ENCODE measurements around the gene SMYD4.
"Not testable (repeated sequence)": the region's sequence is repeated elsewhere in the genome, so short reads cannot be mapped to it uniquely, and the experiment has no call there.

The SMYD4 gene, protein sequence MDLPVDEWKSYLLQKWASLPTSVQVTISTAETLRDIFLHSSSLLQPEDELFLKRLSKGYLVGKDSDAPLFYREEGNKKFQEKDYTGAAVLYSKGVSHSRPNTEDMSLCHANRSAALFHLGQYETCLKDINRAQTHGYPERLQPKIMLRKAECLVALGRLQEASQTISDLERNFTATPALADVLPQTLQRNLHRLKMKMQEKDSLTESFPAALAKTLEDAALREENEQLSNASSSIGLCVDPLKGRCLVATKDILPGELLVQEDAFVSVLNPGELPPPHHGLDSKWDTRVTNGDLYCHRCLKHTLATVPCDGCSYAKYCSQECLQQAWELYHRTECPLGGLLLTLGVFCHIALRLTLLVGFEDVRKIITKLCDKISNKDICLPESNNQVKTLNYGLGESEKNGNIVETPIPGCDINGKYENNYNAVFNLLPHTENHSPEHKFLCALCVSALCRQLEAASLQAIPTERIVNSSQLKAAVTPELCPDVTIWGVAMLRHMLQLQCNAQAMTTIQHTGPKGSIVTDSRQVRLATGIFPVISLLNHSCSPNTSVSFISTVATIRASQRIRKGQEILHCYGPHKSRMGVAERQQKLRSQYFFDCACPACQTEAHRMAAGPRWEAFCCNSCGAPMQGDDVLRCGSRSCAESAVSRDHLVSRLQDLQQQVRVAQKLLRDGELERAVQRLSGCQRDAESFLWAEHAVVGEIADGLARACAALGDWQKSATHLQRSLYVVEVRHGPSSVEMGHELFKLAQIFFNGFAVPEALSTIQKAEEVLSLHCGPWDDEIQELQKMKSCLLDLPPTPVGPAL

DNA sequence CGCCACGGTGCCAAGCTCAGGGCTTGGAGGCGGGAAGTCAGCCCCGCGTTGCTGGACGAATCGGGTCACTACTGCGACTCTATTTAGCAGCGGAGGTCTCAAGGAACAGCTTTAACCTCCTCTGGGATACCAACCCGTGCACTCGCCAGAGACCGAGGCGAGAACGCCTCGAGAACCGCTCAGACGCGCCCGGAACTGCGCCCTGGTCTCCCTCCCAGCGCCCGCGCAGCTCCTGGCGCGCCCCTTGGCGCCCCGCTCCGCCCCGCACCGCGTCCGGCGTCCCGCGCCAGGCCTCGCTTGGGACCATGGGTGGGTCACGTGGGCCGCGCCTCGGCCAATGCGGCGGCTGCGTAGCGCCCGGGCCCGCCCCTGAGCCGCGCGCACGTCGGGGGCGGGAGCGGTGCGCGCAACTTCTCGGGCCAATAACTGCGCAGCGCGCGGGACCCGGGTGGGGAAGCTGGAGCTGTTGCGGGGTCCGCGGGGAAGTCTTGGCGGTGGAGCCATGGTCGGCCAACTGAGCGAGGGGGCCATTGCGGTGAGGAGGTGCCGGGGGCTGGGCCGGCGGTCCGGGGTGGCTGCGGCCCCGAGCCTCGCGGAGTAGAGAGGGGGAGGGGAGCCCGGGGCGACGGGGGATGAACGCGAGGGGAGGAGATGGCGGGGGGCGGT, at the start of gene SMYD4, which contains the start of gene RPA1:
Gene SMYD4 (minus strand): TSS at position 311 of the 666 bp plus-strand sequence. CDS start 1,908 bp downstream, outside the sequence.
Gene RPA1 (plus strand): TSS at position 414 of the 666 bp plus-strand sequence. CDS start 89 bp downstream, at position 503.
- peak; percentile 87 for DNase-seq

DNA sequence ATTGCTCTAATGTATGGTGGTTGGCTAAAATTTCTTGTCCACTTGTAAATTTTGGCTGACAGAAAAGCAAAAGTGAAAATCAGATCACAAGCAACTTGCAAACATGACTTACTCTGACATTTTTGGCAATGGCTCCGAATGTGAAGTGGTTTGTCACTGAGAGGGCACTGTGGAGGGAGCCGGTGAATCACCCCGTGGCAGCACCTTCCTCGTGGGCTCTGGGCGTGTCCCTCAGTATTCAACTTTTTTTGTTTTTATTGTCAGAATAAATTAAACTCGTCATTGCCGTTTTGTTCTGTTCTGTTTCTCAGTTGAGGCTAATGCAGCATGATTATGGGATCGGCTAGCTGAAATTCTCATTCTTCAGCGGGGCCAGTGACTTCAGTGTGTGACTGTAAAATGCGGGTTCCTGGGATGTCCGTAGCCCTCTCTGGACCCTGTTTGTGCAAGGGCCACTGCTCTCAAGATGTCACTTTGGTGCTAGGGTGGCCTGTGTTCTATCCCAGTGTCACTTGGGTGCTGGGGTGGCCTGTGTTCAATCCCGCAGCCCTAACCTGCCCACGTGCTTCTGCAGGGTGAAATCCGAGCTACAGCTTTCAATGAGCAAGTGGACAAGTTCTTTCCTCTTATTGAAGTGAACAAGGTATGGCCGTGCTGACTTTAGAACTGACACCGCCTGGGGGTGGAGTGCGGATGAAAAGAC, 48.9 kb upstream of the SMYD4 start:
- DNase-seq: no peak

DNA sequence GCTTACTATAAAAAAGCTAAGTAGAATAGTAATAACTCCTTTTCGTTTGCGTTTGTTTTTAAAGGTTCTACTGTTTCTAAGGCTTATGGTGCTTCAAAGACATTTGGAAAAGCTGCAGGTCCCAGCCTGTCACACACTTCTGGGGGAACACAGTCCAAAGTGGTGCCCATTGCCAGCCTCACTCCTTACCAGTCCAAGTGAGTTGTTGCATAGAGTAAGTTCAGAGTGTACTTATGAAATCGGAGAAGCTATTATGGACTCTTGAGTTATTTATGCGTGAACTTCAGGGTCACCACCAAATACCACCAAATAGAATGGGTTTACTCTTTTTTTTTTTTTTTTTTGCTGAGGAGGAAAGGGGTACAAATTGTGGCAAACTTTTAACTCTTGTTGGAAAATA, 45.9 kb upstream of the SMYD4 start:
- DNase-seq: no peak

DNA sequence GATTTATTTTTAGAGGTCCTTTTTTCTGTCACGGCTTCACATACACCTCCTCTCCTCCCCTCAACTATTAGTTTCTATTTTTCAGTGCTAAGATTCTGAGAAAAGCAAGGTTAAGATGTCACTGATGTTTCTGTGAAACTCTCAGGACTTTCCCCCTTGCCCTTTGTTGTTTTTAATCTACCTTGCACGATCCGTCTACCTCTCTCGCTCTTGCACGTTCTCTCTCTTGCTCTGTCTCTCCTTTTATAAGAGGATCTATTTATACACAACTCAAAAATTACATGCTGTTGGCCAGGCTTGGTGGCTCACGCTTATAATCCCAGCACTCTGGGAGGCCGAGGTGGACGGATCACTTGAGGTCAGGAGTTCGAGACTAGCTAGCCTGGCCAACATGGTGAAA, 43.7 kb upstream of the SMYD4 start:
- DNase-seq: no peak

DNA sequence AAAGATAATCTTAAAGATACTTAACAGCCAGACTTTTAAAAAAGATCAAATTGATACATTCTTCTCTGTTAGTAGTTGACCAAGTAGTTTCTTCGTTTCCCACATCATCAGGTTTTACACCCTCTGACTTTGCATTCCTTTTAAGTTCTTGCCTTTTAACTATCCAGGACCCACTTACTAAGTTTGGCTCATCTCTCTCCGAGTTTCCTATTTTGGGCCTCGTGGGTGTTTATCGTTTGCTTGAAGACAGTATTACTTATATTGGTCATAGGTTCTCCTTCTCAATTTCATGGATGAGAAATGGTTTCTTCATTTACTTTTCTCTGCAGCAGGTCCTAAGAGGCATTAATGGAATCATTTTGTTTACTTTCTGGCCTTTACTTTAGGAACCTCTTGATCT, 43.3 kb upstream of the SMYD4 start:
- no peak for DNase-seq

DNA sequence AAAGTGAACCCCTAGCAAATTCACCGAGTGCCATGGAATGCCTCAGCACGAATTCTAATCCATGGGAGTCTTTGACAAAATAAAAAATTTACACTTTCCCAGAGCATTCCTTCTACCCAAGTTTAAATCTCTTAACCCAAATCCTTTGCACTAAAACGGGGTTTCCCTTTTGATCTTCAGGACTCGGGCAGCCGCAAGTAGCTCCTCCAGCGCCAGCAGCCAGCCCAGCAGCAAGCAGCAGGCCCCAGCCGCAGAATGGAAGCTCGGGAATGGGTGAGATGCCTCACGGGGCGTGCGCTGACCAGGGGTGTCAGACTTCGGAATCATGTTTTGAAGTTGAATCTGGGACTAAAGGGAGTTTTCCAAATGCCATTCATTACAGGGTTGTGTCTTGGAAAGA, 42.6 kb upstream of the SMYD4 start:
- DNase-seq: no peak

DNA sequence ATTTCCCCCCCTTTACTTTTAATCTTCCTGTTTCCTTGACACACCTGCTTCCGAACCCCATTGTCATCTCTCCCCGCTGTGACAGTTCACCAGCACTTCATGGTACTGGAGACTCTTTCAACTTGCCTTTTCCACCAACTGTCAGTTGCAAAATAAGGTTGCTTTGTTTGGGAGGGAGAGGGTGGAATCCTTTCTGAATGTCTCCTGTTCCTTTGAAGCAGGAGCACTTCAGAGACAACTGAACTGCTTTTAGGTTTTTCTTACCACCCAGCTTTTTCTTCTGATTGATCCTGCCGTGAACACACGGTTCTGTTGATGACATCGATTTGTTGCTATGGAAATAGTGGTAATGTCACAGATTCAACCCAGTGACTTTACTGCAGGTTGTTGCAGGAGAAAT, 42.1 kb upstream of the SMYD4 start:
- DNase-seq: no peak

DNA sequence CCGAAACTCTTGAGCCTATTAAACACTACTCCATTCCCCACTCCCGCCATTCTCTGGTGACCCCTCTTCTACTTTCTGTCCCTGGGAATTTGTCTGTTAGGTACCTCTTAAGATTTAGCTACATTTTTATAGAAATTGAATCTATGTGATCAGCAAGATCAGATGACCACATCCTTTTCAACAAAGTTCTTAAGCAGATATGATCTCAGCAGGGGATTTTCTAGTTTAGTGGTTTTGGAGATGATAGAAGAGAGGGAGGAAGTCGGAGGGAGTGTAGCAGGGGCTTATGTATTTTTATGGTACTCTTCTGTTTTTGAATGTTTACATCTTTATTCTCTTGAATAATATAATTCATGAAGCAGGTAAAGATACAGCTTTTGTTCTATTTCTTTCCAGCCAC, 40.9 kb upstream of the SMYD4 start:
- no peak for DNase-seq

DNA sequence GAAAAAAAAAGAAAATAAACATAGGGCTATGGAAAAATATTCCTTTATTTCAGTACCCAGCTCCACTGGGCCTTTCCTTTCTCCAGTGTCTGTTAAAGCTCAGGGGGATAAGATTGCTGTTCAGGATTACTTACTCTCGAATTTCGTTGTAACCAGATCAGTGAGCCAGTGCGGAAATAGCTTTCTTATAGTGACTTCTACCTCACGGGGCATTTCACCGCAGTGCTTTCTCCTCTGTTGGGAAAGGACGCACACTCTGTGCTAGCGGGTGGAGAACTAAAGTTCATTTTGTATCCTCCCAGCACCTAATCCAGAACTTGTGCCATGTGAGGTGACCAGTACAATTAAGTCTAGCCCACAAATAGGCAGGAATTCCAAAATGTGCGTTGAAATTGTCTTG, 38.4 kb upstream of the SMYD4 start:
- DNase-seq: no peak

DNA sequence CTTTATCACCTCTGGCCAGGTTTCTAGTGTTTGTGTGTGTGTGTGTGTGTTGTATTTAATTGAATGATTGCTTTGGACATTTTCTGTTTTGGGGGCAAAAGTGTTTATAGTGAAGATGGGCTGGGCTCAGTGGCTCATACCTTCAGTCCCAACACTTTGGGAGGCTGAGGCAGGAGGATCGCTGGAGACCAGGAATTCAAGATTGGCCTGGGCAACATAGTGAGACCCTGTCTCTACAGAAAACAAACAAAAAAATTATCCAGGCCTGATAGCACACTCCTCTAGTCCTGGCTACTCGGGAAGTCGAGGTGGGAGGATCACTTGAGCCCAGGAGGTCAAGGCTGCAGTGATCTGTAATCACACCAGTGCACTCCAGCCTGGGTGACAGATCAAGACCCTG, 37.6 kb upstream of the SMYD4 start:
- no peak for DNase-seq

DNA sequence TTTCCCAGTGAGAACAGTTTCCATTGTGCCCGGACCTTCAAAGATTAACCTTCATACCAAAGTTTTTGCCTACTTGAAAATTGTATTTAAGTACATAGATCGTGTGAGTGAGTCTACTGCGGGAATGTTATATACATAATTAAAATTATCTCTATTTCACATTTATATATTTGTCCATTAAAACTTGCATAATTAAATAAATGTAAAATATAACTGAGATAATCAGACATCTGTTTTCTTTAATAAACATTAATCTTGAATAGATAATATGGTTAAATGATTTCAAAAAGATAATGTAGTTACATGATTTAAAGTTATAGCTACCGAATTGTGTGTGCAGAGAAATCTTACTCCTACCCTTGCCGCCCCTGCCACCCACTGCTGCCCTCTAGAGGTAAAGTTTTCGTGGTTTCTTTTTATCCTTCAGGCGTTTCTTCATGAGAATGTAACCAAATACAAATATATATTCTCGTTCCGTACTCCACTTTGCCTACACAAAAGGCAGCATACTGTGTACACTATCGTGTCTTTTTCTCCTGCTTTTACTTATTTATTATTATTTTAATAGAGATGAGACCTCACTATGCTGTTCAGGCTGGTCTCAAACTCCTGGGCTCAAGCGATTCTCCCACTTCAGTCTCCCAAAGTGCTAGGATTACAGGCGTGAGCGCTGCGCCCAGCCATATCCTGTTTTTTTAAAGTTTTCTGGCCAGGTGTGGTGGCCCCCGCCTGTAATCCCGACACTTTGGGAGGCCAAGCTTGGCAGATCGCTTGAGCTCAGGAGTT, 35.7 kb upstream of the SMYD4 start:
- peak; percentile 21 for DNase-seq

DNA sequence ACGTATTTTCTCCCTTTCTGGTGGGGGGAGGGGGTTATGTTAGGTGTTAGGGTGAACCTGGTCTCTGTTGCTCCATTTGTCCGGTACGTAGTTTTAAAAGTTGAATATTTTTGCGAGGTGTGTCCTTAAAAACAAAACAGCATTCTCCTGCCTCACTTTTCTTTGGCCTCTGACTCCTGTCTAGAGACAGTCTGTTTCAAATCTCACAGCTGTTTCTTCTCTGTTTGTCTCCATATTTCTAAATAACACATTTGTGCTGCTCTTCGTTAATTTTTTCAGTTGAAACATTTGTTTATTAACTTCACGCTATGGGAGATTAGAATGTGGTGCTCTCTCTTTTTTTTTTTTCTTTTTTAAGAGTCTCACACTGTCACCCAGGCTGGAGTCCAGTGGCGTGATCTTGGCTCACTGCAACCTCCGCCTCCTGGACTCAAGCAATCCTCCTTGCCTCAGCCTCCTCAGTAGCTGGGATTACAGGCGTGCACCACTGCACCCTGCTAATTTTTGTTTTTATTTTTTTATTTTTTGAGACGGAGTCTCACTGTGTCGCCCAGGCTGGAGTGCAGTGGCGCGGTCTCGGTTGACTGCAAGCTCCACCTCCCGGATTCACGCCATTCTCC, 31.8 kb upstream of the SMYD4 start:
- no peak for DNase-seq

DNA sequence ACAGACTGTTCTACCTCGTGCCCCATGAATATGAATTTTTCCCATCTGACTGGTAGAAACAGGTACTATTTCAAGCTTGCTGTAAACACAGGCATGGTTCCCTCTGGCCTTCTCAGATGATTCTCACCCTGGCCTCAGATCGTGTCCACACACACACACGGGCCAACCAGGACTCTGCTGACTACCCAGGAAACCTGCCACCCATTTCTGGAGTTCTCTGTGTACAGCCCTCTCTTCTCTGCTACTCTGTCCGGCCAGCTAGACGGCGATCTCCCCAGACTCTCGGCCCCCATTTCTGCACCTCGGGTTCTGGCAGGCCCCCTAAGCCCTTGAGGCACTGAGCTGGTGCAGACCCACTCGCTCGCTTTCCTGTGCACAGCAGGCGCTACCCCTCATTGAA, 31.3 kb upstream of the SMYD4 start:
- no peak for DNase-seq

DNA sequence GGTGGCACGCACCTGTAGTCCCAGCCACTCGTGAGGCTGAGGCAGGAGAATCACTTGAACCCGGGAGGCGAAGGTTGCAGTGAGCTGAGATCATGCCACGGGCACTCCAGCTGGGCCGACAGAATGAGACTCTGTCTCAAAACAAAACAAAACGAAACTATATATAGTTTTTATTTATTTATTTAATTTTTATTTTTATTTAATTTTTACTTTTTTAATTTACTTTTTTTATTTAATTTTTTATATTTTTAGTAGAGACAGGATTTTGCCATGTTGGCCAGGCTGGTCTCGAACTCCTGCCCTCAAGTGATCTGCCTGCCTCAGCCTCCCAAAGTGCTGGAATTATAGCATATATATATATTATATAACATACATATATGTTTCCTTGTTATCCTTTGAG, 26.8 kb upstream of the SMYD4 start:
- DNase-seq: not testable (repeated sequence)

DNA sequence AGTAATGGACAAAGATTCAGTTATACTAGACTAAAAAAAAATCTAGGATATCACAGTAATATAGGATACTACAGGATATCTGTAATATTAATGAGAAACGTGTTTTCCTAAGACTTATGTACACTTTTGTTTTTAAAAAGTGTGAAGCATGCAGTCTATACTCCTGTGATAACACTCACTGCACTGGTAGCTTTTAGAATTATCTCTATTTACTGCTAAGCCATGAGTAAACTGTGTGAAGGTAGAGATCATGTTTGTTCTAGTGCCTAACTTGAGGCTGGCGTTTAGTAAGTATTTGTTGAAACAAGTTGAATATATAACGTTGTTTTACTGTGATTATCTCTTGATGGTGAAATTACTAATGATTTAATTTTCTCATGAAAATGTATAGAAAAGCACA, 24.0 kb upstream of the SMYD4 start:
- no peak for DNase-seq

DNA sequence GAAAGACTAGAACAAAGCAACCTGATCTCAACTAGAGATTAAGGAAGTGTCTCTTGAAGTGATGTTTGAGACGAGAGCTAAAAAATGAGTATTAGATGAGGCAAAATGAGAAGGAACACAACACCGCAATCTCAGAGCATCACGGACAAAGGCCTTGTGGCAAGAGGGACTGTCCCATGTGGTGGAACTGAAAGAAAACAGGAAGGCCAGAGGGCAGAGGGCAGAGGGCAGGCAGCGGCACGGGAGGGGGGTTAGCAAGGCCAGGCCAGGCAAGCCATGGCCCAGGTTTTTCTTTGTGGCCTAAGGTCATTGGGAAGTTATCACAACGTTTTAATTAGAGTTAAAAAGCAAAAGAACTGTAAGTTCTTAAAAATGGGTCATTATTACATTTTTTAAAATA, 22.6 kb upstream of the SMYD4 start:
- no peak for DNase-seq

DNA sequence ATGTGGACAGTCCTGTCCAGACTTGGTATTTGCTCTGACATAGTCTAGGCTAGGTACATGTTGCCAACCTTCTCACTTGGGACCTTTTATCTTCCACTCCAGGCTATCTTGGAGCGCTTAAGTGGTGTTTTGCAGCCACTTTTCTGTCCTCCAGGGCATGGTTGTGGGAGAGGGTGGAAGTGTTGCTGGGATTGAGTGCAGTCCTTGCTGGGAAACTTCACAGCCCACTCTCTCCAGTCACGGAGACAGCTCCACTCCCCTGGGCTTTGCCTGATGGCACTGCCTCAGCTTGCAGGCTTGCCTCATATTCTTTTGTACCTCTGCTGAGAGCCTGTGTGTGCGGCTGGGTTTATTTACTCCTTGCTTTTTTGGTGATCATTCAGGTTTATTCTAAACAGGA, 17.5 kb upstream of the SMYD4 start:
- no peak for DNase-seq

DNA sequence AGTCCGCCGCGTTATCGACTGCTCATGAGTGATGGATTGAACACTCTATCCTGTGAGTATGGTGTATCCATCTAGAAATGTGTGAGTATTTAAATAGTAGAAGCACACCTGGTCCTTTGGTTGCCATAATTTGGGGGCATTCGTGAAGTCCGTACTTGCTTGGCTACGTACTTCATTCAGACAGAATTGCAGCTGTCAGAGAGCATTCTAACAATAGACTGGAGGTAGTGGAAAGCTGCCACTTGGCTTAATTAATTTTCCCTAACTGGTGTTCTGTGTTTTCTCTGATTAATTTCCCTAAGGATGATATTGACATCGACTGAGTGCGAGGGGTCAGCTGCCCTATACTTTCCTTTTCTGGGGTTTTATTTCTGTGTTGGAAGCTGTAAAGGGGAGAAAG, 14.2 kb upstream of the SMYD4 start:
- DNase-seq: no peak

DNA sequence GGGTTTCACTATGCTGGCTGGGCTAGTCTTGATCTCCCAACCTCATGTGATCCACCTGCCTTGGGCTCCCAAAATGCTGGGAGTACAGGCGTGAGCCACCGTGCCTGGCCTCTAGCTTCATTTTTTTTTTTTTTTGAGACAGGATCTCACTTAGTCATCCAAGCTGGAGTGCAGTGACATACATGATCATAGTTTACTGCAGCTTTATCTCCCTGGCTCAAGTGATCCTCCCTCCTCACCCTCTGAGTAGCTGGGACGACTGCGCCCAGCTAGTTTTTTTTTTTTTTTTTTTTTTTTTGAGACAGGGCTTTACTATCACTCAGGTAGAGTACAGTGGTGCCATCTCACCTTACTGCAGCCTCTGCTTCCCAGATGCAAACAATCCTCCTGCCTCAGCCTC, 9.8 kb upstream of the SMYD4 start:
- no peak for DNase-seq

DNA sequence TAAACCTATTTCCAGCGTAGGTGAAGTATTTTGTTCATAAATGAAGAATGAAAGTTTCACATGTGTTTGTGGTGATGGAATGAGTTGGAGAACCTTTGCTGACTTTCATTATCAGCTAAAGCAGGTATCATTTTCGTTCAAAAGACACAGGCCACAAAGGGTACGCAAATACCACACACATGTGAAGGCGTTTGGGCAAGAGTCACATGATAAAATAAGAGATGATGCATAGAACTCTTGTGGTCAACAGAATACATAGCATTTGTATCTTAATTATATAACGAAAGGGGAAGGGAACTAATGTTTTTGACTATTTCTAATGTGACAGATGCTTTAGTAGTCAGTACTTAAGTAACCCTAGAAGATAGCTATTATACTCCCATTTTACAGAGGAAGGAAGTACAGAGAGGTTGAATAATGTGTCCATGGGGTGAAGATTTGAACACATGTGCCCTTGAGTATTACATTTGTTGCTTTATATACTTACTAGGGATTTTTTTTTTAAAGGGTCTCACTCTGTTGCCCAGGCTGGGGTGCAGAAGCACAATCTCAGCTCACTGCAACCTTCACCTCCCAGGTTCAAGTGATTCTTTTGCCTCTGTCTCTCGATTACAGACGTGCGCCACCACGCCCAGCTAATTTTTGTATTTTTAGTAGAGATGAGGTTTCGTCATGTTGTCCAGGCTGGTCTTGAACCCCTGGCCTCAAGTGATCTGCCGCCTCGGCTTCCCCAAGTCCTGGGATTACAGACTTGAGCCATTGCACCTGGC, 4.9 kb upstream of the SMYD4 start:
- DNase-seq: no peak

DNA sequence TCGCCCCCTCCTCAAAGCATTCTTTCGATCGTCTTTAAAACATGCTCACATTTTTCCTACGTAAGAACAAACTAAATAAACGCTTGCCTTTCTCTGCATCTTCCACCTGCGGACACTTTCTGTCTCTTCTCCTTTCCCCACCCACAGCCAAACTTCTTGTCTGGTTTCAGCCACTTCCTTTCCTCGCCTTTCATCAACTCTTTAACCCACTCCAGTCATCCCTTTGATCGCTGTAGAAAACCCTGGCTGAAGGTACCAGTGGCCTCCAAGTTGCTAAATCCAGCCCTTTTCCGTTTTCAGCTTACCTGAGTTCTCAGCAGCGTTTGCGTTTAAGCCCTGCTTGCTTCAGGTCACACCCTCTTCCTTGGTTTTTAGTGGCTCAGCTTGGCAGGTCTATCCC, 586 bp upstream of the SMYD4 start:
- DNase-seq: peak; percentile 19
